ENCODE measurements around the gene SLC25A5. TPM values are rescaled to one million over a fixed set of nuclear protein-coding genes. Genes with fewer than 3 reads are reported as not detected.

SLC25A5 gene
- total RNA-seq, 1 experiment from 2014 or later = 454 TPM

DNA sequence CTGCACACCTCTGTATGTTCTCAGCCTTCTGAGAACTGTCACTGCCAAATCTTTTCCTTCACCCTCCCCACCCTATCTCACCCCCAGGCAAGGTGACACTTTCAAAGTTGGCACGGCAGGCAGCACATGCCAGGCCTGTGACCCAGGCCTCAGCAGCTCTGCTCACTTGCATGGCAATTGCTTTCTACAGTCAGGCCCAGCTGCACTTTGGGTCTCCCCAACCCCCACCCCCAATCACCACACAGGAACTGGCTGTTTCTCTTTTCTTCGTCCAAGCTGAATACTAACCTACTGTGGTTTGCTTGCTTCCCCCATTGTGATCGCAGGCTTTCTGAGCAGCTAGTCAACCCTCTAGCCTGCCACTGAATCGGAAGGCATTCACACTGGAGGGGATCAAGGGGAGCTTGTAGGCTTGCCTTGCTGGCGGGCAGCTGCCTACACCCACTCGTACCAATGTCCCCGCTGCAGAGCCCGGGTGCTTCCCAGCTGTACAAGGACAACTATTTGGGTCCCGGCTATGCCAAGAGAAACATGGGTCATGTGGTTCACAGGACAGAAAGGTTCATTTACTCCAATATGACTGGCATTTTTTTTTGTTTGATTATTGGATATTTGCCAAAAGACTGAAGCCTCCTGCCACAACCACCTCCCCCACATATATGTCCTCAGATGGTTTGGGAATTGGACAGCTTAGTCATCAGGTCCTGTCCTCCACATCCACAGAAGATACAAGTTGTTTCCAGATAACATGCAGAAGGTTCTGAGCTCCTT, 41.0 kb upstream of the SLC25A5 start:
- H2BK5ac ChIP-seq (ENCODE audit: insufficient read length, low read length) = no peak overlapping the region
- no peak overlapping the region for H3K14ac ChIP-seq (ENCODE audit: insufficient read depth, low read length)
- H2AK5ac ChIP-seq (ENCODE audit: insufficient read length, low read length) = no peak overlapping the region
- H3K9ac ChIP-seq (ENCODE audit: extremely low read depth, insufficient read length, low read length) = no peak overlapping the region
- no peak overlapping the region for H4K91ac ChIP-seq (ENCODE audit: insufficient read length, low read depth, low read length)
- H3K27me3 ChIP-seq (ENCODE audit: insufficient read depth, low read length) = no peaks in the 10 kb centered on the region
- H3K79me2 ChIP-seq (ENCODE audit: insufficient read depth, low read length) = no peaks in the 10 kb centered on the region
- no peak for DNase-seq
- H3K4me3 Mint-ChIP-seq = no peak overlapping the region
- H3T11ph ChIP-seq (ENCODE audit: low read length) = no peak overlapping the region
- no peak overlapping the region for H3K4me2 ChIP-seq (ENCODE audit: insufficient read depth, insufficient read length, low read length)
- peaks cover 4 to 14% (median 6%) of the 10 kb centered on the region in 3 experiments; a peak in 6 of 7 replicates for H3K36me3 Mint-ChIP-seq (ENCODE audit: insufficient read depth in 1 of 3, low read depth in 3 of 3)
- TF ChIP-seq, protein P1, sequence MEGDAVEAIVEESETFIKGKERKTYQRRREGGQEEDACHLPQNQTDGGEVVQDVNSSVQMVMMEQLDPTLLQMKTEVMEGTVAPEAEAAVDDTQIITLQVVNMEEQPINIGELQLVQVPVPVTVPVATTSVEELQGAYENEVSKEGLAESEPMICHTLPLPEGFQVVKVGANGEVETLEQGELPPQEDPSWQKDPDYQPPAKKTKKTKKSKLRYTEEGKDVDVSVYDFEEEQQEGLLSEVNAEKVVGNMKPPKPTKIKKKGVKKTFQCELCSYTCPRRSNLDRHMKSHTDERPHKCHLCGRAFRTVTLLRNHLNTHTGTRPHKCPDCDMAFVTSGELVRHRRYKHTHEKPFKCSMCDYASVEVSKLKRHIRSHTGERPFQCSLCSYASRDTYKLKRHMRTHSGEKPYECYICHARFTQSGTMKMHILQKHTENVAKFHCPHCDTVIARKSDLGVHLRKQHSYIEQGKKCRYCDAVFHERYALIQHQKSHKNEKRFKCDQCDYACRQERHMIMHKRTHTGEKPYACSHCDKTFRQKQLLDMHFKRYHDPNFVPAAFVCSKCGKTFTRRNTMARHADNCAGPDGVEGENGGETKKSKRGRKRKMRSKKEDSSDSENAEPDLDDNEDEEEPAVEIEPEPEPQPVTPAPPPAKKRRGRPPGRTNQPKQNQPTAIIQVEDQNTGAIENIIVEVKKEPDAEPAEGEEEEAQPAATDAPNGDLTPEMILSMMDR (conservative IDR thresholded peaks at IDR 0.05) = no peak
- H2BK12ac ChIP-seq (ENCODE audit: insufficient read length, low read depth, low read length) = no peak overlapping the region
- no peak overlapping the region for H3K18ac ChIP-seq (ENCODE audit: insufficient read length, low read depth, low read length)
- H3K23ac ChIP-seq (ENCODE audit: insufficient read length, low read depth, low read length) = no peak overlapping the region
- peaks cover 67 to 72% of the 10 kb centered on the region in 2 experiments for H3K9me3 Mint-ChIP-seq
- H2BK120ac ChIP-seq (ENCODE audit: low read depth, low read length, poor library complexity, severe bottlenecking) = no peak overlapping the region
- H3K79me1 ChIP-seq (ENCODE audit: insufficient read depth, low read depth, low read length, poor library complexity, severe bottlenecking) = no peaks in the 10 kb centered on the region
- no peaks in the 10 kb centered on the region for H3K23me2 ChIP-seq (ENCODE audit: insufficient read length, low read depth, low read length, poor library complexity, severe bottlenecking)
- H3K9me3 ChIP-seq (ENCODE audit: control insufficient read depth, low read depth, low read length) = peaks cover 11% of the 10 kb centered on the region
- peak overlapping the region in 1 of 3 experiments; percentile 84; a peak in 4 of 7 replicates for H3K27ac Mint-ChIP-seq
- H3K27me3 Mint-ChIP-seq (ENCODE audit: low read depth) = no peaks in the 10 kb centered on the region
- H3K4ac ChIP-seq (ENCODE audit: low read depth, low read length) = no peak overlapping the region
- no peaks in the 10 kb centered on the region for H4K20me1 ChIP-seq (ENCODE audit: control insufficient read depth, insufficient read depth, insufficient read length)
- H3K4me1 ChIP-seq (ENCODE audit: insufficient read depth, low read length) = no peaks in the 10 kb centered on the region
- WGBS (ENCODE audit: extremely low coverage, insufficient read length, low lambda C conversion rate) = no CpG with 5 or more reads among the region's 9 CpGs
- no peak overlapping the region for H2BK20ac ChIP-seq (ENCODE audit: low read depth, low read length, poor library complexity, severe bottlenecking)
- H3K27ac ChIP-seq (ENCODE audit: insufficient read length, low read depth, low read length) = no peak overlapping the region
- no peak overlapping the region for H4K8ac ChIP-seq (replicated peaks; ENCODE audit: insufficient read length, low read depth, low read length)
- no peak overlapping the region for H3K56ac ChIP-seq (ENCODE audit: insufficient read length, low read depth, low read length)
- H4K5ac ChIP-seq (ENCODE audit: insufficient read length, low read depth, low read length) = no peak overlapping the region
- H3K4me1 Mint-ChIP-seq = peaks cover 6 to 11% of the 10 kb centered on the region in 2 experiments
- H2BK15ac ChIP-seq (ENCODE audit: low read depth, low read length) = no peak overlapping the region
- no peak overlapping the region for H2AFZ ChIP-seq (ENCODE audit: low read length)
